ENCODE results near the gene CENATAC.

The CENATAC gene

DNA sequence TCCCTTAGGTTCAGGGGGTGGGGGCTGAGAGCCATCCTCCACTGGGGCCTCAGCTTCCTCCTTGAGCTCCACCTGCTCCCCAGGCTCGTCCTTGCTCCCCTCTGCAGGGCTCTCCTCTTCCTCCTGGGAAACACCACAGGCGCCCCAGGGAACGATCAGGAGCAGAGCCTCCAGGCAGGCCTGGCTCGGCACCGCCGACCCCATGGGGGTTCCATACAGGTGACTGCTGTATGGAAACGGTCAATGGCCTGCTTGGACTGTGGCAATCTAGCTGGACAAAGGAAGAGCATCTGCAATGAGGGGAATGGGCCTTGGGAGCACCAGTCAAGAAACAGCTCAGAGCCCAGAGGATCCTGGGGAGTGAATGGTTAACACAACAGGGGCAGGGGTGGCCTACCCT lies 51.1 kb downstream of the CENATAC start:
- H3F3A ChIP-seq (ENCODE audit: control insufficient read depth, insufficient read depth): no peaks in the 10 kb centered on the region
- H3K4me3 ChIP-seq (ENCODE audit: low read length): no peak overlapping the region
- H3K4me2 ChIP-seq (ENCODE audit: low read length): no peak overlapping the region
- H3K79me2 ChIP-seq (ENCODE audit: control insufficient read depth, low read length): no peaks in the 10 kb centered on the region
- H3K9me2 ChIP-seq (replicated peaks; ENCODE audit: control insufficient read depth, low read length): no peaks in the 10 kb centered on the region
- peaks cover 87% of the 10 kb centered on the region for H3K36me3 ChIP-seq (ENCODE audit: control insufficient read depth, low read length)
- no peaks in the 10 kb centered on the region for H3K9me3 ChIP-seq (ENCODE audit: control insufficient read depth, insufficient read depth, low read length)
- H3K27ac ChIP-seq (ENCODE audit: low read depth, low read length): no peak overlapping the region
- no peaks in the 10 kb centered on the region for H3K27me3 ChIP-seq (ENCODE audit: control insufficient read depth, low read length)
- H3K4me1 ChIP-seq (ENCODE audit: control insufficient read depth, low read length): no peaks in the 10 kb centered on the region
- 0 out of 2 replicates have a peak, but pooled peaks cover 4% of the 10 kb centered on the region for H4K20me1 ChIP-seq (ENCODE audit: control insufficient read depth, insufficient read depth, low read depth, low read length)
- TF ChIP-seq, protein P1, sequence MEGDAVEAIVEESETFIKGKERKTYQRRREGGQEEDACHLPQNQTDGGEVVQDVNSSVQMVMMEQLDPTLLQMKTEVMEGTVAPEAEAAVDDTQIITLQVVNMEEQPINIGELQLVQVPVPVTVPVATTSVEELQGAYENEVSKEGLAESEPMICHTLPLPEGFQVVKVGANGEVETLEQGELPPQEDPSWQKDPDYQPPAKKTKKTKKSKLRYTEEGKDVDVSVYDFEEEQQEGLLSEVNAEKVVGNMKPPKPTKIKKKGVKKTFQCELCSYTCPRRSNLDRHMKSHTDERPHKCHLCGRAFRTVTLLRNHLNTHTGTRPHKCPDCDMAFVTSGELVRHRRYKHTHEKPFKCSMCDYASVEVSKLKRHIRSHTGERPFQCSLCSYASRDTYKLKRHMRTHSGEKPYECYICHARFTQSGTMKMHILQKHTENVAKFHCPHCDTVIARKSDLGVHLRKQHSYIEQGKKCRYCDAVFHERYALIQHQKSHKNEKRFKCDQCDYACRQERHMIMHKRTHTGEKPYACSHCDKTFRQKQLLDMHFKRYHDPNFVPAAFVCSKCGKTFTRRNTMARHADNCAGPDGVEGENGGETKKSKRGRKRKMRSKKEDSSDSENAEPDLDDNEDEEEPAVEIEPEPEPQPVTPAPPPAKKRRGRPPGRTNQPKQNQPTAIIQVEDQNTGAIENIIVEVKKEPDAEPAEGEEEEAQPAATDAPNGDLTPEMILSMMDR (IDR thresholded peaks at IDR 0.05; ENCODE audit: low read depth, low read length, poor library complexity, severe bottlenecking): no peak
- no peak for TF ChIP-seq EZH2phosphoT487 (IDR thresholded peaks at IDR 0.05; ENCODE audit: borderline replicate concordance, low read length)

DNA sequence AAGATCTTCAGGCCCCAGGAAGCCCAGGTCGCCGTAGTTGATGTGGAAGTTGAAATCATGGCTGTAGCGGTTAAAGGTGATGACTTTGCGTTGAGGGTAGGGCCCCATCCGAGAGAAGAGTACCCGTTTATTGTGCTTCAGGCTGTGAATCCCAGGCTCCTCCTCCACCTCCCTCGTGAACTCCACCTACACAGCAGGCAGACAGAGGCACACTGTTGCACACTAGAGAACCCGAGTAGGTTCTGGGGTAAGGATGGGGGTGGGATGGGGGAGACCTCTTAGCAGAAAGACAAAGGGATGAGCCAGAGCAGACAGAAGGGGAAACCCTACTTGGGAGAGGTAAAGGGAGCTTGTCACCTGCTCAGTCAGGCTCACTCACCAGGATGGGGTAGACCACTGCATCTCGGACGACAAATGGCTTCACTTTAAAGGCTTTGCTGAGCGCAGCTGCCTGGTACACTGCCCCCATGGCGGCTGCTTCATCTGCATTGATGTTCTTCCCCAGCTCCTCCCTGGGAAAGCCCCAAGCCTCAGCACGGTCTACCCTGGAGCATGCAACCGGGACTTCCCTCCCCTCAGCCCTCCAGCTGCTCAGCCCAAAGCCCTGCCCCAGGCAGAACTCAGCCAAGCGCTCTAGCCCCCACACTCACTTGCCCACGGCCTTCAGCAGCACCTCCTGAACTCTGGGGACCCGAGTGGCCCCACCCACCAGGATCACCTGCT lies 53.7 kb downstream of the CENATAC start:
- H3K36me3 ChIP-seq (ENCODE audit: control insufficient read depth, low read length): peaks cover 86% of the 10 kb centered on the region
- H3K9me3 ChIP-seq (ENCODE audit: control insufficient read depth, insufficient read depth, low read length): no peaks in the 10 kb centered on the region
- H4K20me1 ChIP-seq (ENCODE audit: control insufficient read depth, insufficient read depth, low read depth, low read length): peaks cover 12% of the 10 kb centered on the region; the same call in 1 of the 2 replicates
- H3K4me3 ChIP-seq (ENCODE audit: low read length): no peak overlapping the region
- H3K4me2 ChIP-seq (ENCODE audit: low read length): no peak overlapping the region
- peaks cover 23% of the 10 kb centered on the region for H3K79me2 ChIP-seq (ENCODE audit: control insufficient read depth, low read length)
- no peaks in the 10 kb centered on the region for H3K27me3 ChIP-seq (ENCODE audit: control insufficient read depth, low read length)
- TF ChIP-seq EZH2phosphoT487 (IDR thresholded peaks at IDR 0.05; ENCODE audit: borderline replicate concordance, low read length): no peak
- TF ChIP-seq, protein P1 (IDR thresholded peaks at IDR 0.05; ENCODE audit: low read depth, low read length, poor library complexity, severe bottlenecking): no peak
- H3K9me2 ChIP-seq (replicated peaks; ENCODE audit: control insufficient read depth, low read length): no peaks in the 10 kb centered on the region
- H3F3A ChIP-seq (ENCODE audit: control insufficient read depth, insufficient read depth): no peaks in the 10 kb centered on the region
- H3K27ac ChIP-seq (ENCODE audit: low read depth, low read length): no peak overlapping the region
- peaks cover 11% of the 10 kb centered on the region for H3K4me1 ChIP-seq (ENCODE audit: control insufficient read depth, low read length)

DNA sequence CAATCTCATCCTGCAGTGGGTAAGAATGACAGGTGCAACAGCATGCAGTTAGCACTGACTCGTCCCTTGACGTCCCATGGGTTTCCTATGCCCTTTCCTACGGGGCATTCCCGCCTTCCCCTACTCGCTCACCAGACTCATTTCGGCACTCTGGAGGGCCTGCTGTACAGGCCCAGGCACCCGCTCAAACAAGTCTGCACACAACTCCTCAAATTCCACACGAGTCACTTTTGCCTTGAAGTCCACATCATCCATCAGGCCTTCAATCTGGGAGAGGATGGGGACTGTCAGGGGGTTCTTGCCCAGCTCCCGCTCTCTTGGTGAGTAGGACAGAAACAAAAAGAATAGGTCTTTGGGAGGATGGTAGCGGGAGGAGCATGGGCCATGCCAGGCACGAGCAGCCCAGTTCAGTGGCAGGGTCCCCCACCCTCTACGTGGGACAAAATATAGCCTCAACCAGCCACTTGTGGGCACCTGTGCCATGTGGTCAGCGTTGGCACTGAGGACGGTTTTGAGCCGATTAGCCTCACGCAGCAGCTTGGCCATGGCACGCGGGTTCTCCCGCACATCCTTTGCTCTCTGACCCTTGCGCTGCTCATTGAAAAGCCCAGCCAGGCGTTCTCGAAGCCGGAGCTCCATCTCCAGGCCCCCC lies 54.4 kb downstream of the CENATAC start:
- TF ChIP-seq EZH2phosphoT487 (IDR thresholded peaks at IDR 0.05; ENCODE audit: borderline replicate concordance, low read length): no peak
- TF ChIP-seq, protein P1 (IDR thresholded peaks at IDR 0.05; ENCODE audit: low read depth, low read length, poor library complexity, severe bottlenecking): no peak
- H3K4me3 ChIP-seq (ENCODE audit: low read length): no peak overlapping the region
- no peak overlapping the region for H3K4me2 ChIP-seq (ENCODE audit: low read length)
- H4K20me1 ChIP-seq (ENCODE audit: control insufficient read depth, insufficient read depth, low read depth, low read length): peaks cover 12% of the 10 kb centered on the region; the same call in 1 of the 2 replicates
- peaks cover 83% of the 10 kb centered on the region for H3K36me3 ChIP-seq (ENCODE audit: control insufficient read depth, low read length)
- peaks cover 11% of the 10 kb centered on the region for H3K4me1 ChIP-seq (ENCODE audit: control insufficient read depth, low read length)
- no peak overlapping the region for H3K27ac ChIP-seq (ENCODE audit: low read depth, low read length)
- H3K27me3 ChIP-seq (ENCODE audit: control insufficient read depth, low read length): no peaks in the 10 kb centered on the region
- no peaks in the 10 kb centered on the region for H3K9me3 ChIP-seq (ENCODE audit: control insufficient read depth, insufficient read depth, low read length)
- peaks cover 26% of the 10 kb centered on the region for H3K79me2 ChIP-seq (ENCODE audit: control insufficient read depth, low read length)
- H3F3A ChIP-seq (ENCODE audit: control insufficient read depth, insufficient read depth): no peaks in the 10 kb centered on the region
- H3K9me2 ChIP-seq (replicated peaks; ENCODE audit: control insufficient read depth, low read length): no peaks in the 10 kb centered on the region

Data from DOHH2 (cell line).